Measurements from ENCODE around the gene NAV2.

The NAV2 gene

DNA sequence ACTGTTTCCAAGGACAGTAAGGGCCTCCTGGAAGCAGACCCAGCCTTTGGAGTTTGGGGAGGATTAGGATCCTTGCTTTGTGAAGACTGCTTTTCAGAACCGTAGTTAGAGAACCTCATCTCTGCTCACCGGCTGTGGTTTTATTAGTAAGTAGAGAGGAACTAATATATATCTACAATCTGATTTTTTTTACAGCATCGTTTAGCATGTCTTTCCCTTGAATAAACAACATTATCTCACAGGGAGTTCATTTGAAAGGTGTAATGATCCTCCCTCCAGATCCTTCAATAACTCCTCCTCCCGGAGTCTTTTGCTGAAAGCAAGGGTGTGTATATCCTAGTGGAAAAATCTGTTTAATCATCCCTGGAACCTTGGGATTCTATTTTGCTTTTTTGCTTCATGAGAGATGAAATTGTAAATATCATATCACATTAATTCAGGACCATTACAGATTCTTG lies 314.9 kb downstream of the NAV2 start:
- DNase-seq (ENCODE audit: low read depth) = no peak
- no peak overlapping the region for H3K4me3 ChIP-seq (ENCODE audit: low read length)
- TF ChIP-seq, protein P1, sequence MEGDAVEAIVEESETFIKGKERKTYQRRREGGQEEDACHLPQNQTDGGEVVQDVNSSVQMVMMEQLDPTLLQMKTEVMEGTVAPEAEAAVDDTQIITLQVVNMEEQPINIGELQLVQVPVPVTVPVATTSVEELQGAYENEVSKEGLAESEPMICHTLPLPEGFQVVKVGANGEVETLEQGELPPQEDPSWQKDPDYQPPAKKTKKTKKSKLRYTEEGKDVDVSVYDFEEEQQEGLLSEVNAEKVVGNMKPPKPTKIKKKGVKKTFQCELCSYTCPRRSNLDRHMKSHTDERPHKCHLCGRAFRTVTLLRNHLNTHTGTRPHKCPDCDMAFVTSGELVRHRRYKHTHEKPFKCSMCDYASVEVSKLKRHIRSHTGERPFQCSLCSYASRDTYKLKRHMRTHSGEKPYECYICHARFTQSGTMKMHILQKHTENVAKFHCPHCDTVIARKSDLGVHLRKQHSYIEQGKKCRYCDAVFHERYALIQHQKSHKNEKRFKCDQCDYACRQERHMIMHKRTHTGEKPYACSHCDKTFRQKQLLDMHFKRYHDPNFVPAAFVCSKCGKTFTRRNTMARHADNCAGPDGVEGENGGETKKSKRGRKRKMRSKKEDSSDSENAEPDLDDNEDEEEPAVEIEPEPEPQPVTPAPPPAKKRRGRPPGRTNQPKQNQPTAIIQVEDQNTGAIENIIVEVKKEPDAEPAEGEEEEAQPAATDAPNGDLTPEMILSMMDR (conservative IDR thresholded peaks at IDR 0.05; ENCODE audit: low read depth, low read length) = no peak

DNA sequence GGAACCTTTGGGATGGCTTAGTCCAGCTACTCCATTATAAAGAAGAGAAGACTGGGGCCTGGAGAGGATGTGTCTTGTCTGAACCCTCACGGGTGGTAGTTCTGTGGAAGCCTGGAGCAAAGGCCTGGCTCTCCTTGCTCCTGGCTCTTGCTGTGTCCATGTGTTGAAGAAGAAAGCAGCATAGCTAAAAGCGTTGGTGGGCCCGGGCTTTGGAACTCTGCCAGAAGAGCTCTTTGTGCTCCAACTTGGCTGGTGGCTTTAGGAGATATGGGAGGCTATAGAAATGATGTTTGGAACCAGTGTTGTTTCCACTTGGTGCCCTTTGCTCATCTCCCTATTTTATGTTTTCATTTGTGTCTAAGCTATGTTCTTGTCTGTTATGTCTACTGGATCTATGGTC lies 316.6 kb downstream of the NAV2 start:
- no peak for DNase-seq (ENCODE audit: low read depth)
- no peak overlapping the region for H3K4me3 ChIP-seq (ENCODE audit: low read length)
- TF ChIP-seq, protein P1 (conservative IDR thresholded peaks at IDR 0.05; ENCODE audit: low read depth, low read length) = no peak

DNA sequence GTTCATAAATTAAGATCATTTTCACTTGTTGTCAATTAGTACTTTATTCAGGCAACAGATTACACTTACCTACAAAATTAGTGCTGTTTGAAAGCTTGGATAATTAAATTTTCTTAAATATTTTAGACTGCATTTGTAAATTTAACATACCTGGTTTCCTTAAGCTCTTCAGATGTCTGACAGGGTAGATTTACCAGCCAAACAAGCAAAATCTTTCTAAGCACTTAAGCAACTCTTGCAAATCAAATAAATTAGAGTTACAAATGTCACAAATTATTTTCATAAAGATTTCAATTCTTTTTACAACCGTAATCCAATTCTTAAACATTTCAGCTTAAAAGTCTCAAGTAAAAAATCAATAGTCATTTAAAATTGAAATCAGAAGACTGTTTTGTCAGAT lies 317.8 kb downstream of the NAV2 start:
- no peak overlapping the region for H3K4me3 ChIP-seq (ENCODE audit: low read length)

GRCh38 chr11:20031155-20032001 lies 318.7 kb downstream of the NAV2 start:
- H3K4me3 ChIP-seq (ENCODE audit: low read length) = no peak overlapping the region
- no peak for DNase-seq (ENCODE audit: low read depth)
- TF ChIP-seq, protein P1 (conservative IDR thresholded peaks at IDR 0.05; ENCODE audit: low read depth, low read length) = no peak

More for the DNA sequence above, 317.8 kb downstream of the NAV2 start:
- TF ChIP-seq, protein P1 (conservative IDR thresholded peaks at IDR 0.05; ENCODE audit: low read depth, low read length) = no peak
- DNase-seq (ENCODE audit: low read depth) = no peak

GRCh38 chr11:20032127-20032526 lies 319.5 kb downstream of the NAV2 start:
- DNase-seq (ENCODE audit: low read depth) = no peak
- H3K4me3 ChIP-seq (ENCODE audit: low read length) = no peak overlapping the region
- TF ChIP-seq, protein P1 (conservative IDR thresholded peaks at IDR 0.05; ENCODE audit: low read depth, low read length) = no peak

GRCh38 chr11:20032577-20033260 lies 320.1 kb downstream of the NAV2 start:
- no peak for DNase-seq (ENCODE audit: low read depth)
- H3K4me3 ChIP-seq (ENCODE audit: low read length) = no peak overlapping the region
- TF ChIP-seq, protein P1 (conservative IDR thresholded peaks at IDR 0.05; ENCODE audit: low read depth, low read length) = no peak
